Fibroblast of gingiva (primary cell): ENCODE data around the gene GTF2H2C.
"Not testable (repeated sequence)": the region's sequence is repeated elsewhere in the genome, so short reads cannot be mapped to it uniquely, and the experiment has no call there.

Experiments
- DNase-seq: peaks from one replicate; pipeline ENCODE4 v3.0.0-alpha.2; 2011; ENCODE audit warnings: low read depth

Gene GTF2H2C

DNA sequence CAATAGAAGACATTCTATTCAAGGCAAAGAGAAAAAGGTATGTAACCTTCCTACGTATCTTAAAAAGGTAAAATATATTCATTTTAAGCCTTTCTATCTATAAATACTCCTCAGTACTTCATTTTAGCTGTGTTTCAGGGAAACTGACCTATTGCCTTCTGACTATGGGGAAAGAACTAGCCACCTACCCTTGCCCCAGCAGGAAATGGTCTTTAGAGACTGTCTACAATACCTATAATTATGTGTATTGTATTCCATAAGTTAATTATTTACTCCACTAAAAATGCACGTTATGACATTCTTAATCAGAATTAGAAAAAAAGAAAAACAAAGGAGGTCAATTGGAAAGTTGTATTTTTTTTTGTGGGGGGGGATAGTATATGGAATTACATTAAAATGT is 6.2 kb downstream of the GTF2H2C start:
- not testable (repeated sequence) for DNase-seq

DNA sequence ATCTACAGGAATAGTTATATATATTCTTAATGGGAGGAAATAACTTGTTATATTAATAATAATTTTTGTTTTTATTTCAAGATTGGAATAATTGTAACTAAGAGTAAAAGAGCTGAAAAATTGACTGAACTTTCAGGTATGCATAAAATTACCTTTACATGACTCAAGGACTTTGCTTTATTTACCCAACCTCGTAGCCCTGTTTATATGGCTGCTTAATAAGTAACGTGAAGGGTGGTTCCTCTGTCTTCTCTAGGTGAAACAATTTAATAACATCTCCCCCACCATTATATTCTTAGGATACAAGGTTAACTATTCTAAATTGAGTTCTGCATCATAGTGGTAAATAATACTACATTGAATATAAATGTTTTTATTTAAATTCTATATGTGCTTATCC is 8.1 kb downstream of the GTF2H2C start:
- DNase-seq = not testable (repeated sequence)

DNA sequence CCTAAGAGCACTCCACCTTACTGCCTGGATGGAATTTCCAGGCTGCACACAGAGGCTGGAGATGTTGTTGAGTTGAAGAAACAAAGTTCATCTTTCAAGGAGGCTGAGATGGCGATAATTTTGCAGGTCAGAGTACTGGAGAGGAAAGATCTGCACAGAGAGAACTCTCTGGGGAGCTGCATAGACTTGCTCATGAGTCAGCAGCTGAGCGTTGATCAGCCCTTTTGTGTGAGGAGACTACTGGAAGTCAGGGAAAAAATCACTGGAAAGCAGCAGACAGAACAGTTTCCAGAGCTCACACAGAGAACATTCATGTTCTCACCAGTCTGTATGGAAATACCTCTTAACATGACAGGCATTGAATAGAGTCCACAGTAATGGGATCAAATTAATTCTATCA is 23.4 kb downstream of the GTF2H2C start:
- not testable (repeated sequence) for DNase-seq

DNA sequence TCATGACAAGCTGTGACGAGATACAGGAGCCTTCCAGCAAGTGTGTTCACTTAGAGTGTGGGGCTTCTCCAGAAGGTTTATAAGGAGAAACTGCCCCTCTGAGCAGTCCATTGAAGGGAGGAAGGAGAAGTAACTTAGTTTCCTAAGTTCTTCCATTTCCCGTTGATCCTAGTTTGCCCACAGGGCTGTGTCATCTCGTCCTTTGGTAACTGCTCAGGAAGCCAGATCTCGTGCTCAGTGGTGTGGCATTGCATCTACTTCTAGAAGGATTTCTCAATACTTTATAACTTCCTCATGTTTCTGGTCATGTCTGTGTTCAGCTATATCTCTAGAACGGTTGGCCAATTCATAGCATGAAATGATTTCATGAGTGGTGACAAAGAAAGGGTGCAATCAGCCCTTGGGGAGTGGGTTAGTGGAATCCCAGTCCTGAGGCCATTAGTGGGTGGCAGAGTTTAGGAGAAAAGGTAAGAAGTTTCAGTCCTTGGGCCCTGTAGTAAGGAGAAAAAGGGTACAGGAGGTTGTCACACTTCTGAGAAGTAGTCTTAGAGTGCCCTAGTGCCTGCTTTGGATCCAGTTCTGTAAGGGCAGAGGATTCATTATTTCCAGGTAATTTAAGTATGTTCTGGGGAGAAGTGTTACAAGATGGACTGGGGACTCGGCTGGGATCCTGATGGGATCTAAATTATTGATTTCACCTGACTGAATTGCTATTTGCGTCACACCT is 36.3 kb downstream of the GTF2H2C start:
- not testable (repeated sequence) for DNase-seq

DNA sequence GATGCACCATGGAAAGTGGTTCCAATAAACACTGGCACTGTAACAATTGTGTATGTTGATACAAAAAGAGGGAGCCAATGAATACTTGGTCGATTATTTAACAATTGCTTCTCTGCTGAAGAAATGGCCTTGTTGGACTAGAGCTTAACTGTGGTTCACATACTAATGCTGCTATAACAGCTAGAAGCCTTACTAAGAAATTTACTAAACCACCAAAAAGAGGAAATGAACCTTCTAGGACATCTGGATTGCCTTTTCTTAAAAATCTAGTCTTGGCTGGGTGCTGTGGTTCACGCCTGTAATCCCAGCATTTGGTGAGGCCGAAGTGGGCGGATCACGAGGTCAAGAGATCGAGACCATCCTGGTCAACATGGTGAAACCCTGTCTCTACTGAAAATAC is 42.0 kb downstream of the GTF2H2C start:
- not testable (repeated sequence) for DNase-seq

DNA sequence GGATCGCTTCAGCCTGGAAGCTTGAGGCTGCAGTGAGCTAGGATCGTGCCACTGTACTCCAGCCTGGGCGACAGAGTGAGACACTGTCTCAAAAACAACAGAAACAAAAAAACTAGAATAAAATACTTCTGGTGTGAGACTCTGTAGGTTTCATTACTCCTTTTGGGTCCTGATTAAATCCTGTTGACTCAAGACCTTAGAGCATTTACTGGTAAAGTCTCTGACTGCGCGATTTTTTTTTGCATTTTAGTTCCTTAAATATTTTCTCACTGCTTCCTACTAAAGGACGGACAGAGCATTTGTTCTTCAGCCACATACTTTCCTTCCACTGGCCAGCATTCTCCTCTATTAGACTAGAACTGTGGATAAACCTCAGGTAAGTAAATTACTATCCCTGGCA is 46.8 kb downstream of the GTF2H2C start:
- not testable (repeated sequence) for DNase-seq

DNA sequence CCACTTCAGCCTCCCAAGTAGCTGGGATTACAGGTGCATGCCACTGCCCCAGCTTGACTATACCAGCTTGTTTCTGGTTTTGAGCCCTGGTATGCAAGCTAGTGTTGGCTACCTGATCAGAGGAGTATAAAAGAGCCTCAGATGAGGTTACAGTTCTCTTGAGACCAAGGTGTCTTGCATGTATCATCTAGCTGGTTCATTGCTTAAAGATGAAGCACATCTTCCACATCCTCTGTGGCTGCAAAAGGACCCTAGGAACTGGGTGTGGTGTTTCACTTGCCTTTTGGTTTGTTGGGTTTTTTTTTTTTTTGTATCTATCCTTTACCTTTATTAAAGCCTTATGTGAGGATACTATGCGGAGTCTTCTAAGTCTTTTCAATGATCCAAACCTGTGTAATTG is 47.8 kb downstream of the GTF2H2C start:
- DNase-seq = not testable (repeated sequence)

DNA sequence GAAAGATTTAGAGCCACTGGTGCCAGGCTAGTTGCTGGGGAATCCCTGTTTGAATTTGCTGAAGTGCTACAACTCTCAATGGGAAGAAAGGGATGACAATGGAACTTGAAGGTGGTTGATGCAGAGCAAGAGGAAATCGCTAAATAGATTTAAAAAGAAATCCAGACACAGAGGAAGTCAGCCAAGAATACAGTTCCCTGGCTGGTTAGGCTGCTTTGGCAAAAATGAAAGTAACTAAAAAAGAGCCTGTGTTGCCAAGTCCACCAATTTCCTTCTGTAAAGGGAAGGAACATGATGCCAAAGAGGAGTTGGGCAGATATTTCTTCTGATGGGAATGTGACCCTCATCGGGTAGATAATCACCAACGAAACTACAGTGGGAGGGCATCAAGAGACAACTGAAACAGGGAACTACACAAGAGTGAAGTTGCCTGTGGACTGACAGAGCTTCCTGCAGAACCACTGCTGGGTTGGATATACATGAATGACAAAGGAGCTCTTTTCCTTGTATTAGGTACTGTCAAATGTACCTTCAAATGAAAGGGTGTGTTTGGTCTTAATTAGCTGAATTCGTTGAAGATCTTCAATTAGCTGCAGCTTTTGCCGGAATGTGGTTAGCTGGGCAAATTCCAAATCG is 49.0 kb downstream of the GTF2H2C start:
- not testable (repeated sequence) for DNase-seq

DNA sequence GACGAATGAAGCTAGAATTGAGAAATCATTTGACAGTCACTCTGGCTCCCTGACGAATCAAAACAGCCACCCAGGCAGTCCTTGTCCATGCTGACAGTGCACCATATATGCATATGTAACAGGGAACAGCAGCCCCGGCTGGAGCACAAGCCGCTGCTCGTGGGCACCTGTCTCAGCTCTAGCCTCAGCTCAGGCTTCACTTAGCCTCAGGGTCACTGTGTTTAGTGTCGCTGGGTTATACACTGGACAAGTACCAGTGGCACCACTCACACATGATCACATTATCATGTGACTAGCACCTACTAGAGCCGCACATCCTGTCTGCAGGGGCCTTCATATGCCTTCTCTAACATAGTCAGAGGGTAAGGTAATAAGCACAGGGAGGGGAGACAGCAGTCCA is 54.9 kb downstream of the GTF2H2C start:
- DNase-seq = not testable (repeated sequence)

DNA sequence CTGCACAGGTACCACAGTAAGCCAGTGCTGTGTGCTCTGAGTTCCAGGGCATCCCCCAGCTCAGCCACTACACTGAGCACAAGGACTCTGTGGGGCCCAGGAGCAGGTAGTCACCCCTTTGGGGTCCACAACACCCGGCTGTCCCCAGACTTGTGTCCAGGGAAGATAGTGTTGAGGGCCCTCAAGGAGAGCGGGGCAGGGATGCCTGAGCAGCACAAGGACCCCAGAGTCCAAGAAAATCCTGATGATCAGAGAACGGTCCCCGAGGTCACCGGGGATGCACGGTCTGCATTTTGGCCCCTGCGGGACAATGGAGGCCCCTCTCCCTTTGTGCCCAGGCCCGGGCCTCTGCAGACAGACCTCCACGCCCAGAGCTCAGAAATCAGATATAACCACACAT is 71.9 kb downstream of the GTF2H2C start:
- DNase-seq = not testable (repeated sequence)
